Lower lobe of right lung (tissue), 1 donor: Measurements from ENCODE around the gene MS4A2. TPM values are rescaled to one million over a fixed set of nuclear protein-coding genes. Genes with fewer than 3 reads are reported as not detected.

Experiments used
- total RNA-seq: library from RNA; stranded (reverse); fragmentation: NEBNext Ultra II Directional; extraction: Animal tissue kit (Norgen Biotek cat#: 25700); gene quantifications from one replicate; pipeline ENCODE4 v1.2.1, GENCODE V29; 2021
- donor health status: DM: no; HTN: yes; CAD: no; lungs with severe emphysema.

The MS4A2 gene
- total RNA-seq, 1 donor from 2014 or later: 19.2 TPM

Other genes starting within 250 kb of the MS4A2 start
- not detected for gene CBLIF, start 243.2 kb upstream of the MS4A2 start, total RNA-seq
- 1.7 TPM for gene TCN1, start 222.2 kb upstream of the MS4A2 start, total RNA-seq
- not detected for gene OOSP3, start 209.9 kb upstream of the MS4A2 start, total RNA-seq
- not detected for gene OOSP1, start 150.2 kb upstream of the MS4A2 start, total RNA-seq
- not detected for gene OOSP4A, start 124.6 kb upstream of the MS4A2 start, total RNA-seq
- gene OOSP4B, start 71.5 kb upstream of the MS4A2 start, total RNA-seq: not detected
- not detected for gene OOSP2, start 48.3 kb upstream of the MS4A2 start, total RNA-seq
- not detected for gene MS4A3, start 32.0 kb upstream of the MS4A2 start, total RNA-seq
- gene MS4A6A, start 94.4 kb downstream of the MS4A2 start, total RNA-seq: 176 TPM
- gene MS4A4E, start 154.5 kb downstream of the MS4A2 start, total RNA-seq: 2.7 TPM
- 89.5 TPM for gene MS4A4A, start 192.0 kb downstream of the MS4A2 start, total RNA-seq
- not detected for gene MS4A6E, start 238.6 kb downstream of the MS4A2 start, total RNA-seq